ENCODE measurements around the gene TCP1.
A peak's percentile ranks its signal among the peaks of the same experiment; 100 is the strongest.
"Not testable (repeated sequence)": the region's sequence is repeated elsewhere in the genome, so short reads cannot be mapped to it uniquely, and the experiment has no call there.

TCP1 gene

DNA sequence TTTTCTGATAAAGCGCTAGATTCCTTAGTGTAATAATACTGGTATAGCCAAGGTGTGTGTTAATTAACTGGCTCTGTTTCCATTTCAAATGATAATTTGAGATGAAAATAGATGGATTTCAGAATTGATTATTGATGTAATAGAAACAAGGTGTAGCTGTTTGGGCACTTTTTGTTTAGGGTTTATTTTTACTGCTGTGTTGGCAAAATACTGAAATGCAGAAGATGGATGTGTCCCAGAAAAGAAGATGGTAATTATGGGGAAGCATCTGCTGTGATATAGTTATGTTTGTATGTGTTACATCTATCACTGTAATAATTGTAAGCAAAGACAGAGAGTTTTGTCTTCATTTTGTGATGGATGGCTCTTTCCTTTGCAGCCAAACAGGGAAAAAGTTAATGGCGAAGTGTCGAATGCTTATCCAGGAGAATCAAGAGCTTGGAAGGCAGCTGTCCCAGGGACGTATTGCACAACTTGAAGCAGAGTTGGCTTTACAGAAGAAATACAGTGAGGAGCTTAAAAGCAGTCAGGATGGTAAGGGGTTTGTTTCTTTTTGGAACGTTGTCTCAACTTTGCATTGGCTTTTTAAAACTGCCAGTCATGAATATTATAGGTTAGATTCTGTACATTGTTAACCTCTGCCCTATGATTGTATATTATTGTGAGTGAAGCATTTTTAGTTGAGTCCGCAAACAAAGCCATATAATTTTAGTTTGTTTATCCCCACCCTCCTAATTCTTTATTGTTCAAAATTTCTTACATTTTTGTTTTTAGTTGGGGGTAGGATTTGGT is 36.1 kb downstream of the TCP1 start:
- H3K36me3 ChIP-seq (ENCODE audit: control insufficient read depth, insufficient read depth, low read length, severe bottlenecking) = peaks cover 94% of the 10 kb centered on the region
- H3K4me3 ChIP-seq (ENCODE audit: low read length) = peak overlapping the region; percentile 22
- H3K27me3 ChIP-seq (replicated peaks; ENCODE audit: control insufficient read depth, insufficient read depth, low read length) = no peaks in the 10 kb centered on the region
- no peaks in the 10 kb centered on the region for H3K9me3 ChIP-seq (ENCODE audit: control insufficient read depth, low read length)
- peaks cover 38% of the 10 kb centered on the region for H3K4me1 ChIP-seq (ENCODE audit: control insufficient read depth, insufficient read depth, low read length)
- no peak for DNase-seq (ENCODE audit: low read depth)
- H3K9ac ChIP-seq (ENCODE audit: low read length) = peak overlapping the region; percentile 27

DNA sequence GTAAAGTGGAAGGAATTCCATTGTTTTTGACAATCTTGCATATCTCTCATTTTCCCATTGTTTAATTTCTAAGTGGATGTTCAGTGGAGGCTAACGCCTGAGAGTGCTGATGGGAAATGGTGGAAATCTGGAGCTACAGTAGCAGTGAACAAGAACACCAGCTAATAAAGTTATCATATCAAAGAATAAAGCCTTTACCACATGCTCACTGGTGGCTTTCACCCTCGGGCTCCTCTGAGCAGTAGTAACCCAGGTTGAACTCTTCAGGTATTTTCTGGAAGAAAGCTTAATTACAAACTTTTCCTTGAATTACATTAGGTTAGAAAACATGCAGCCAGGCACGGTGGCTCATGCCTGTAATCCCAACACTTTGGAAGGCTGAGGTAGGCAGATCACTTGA is 38.0 kb downstream of the TCP1 start:
- H3K9me3 ChIP-seq (ENCODE audit: control insufficient read depth, low read length) = no peaks in the 10 kb centered on the region
- H3K27me3 ChIP-seq (replicated peaks; ENCODE audit: control insufficient read depth, insufficient read depth, low read length) = no peaks in the 10 kb centered on the region
- no peak overlapping the region for H3K9ac ChIP-seq (ENCODE audit: low read length)
- H3K4me3 ChIP-seq (ENCODE audit: low read length) = no peak overlapping the region
- peaks cover 94% of the 10 kb centered on the region for H3K36me3 ChIP-seq (ENCODE audit: control insufficient read depth, insufficient read depth, low read length, severe bottlenecking)
- peaks cover 38% of the 10 kb centered on the region for H3K4me1 ChIP-seq (ENCODE audit: control insufficient read depth, insufficient read depth, low read length)
- no peak for DNase-seq (ENCODE audit: low read depth)

DNA sequence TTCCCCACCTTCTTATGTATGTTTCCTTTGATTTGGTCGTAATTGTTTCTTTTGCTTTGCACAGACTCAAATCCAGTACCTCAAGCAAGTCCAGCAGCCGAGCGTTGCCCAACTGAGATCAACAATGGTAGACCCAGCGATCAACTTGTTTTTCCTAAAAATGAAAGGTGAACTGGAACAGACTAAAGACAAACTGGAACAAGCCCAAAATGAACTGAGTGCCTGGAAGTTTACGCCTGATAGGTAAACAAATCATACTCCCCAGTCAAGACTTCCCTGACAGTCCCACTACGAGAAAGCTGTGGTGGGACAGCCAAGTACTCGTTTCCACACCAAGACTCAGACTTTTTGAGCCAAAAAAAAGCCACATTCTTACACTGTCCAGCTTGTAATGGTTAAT is 41.3 kb downstream of the TCP1 start:
- H3K4me1 ChIP-seq (ENCODE audit: control insufficient read depth, insufficient read depth, low read length) = peaks cover 13% of the 10 kb centered on the region
- peaks cover 98% of the 10 kb centered on the region for H3K36me3 ChIP-seq (ENCODE audit: control insufficient read depth, insufficient read depth, low read length, severe bottlenecking)
- H3K9me3 ChIP-seq (ENCODE audit: control insufficient read depth, low read length); H3K4me3 ChIP-seq (ENCODE audit: low read length); H3K27me3 ChIP-seq (replicated peaks; ENCODE audit: control insufficient read depth, insufficient read depth, low read length); H3K9ac ChIP-seq (ENCODE audit: low read length); DNase-seq (ENCODE audit: low read depth): not testable (repeated sequence)

DNA sequence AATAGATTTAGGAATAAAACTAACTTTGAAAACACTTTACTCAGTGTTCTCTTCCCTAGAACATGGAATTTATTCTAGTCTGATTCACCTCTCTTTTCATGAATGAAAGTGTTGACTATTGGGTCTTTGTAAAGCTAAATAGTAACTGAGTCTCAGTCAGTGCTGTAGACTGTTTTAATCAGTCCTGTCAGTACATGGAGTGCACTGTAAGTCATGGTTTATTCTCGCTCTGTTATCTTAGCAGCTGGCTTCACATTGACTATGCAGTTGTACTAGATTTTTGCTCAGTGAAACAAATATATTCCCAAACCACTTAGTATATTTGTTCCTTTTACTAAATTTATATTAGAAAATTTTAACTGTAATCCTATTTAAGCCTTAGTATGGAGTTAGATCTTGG is 42.6 kb downstream of the TCP1 start:
- no peak overlapping the region for H3K9ac ChIP-seq (ENCODE audit: low read length)
- H3K27me3 ChIP-seq (replicated peaks; ENCODE audit: control insufficient read depth, insufficient read depth, low read length) = no peaks in the 10 kb centered on the region
- H3K36me3 ChIP-seq (ENCODE audit: control insufficient read depth, insufficient read depth, low read length, severe bottlenecking) = peaks cover 100% of the 10 kb centered on the region
- no peaks in the 10 kb centered on the region for H3K9me3 ChIP-seq (ENCODE audit: control insufficient read depth, low read length)
- H3K4me3 ChIP-seq (ENCODE audit: low read length) = no peak overlapping the region
- peaks cover 5% of the 10 kb centered on the region for H3K4me1 ChIP-seq (ENCODE audit: control insufficient read depth, insufficient read depth, low read length)
- no peak for DNase-seq (ENCODE audit: low read depth)

DNA sequence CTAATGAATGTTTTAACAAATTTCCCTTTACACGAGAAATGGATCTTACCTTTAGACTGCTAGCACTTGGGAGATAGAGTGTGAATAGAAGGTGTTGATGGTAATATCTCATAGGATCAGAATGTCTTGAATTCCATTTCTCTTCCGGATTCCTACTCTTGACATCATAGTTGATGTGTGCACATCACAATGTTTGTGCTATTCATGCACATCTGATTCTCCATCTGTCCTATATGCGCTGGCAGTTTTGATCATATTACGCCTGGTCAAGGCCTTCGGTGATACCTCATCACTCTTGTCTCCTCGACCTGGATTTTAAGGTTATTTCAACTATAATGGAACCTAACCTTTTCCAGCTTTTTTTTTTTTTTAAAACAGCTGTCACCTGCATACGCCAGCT is 44.3 kb downstream of the TCP1 start:
- peaks cover 98% of the 10 kb centered on the region for H3K36me3 ChIP-seq (ENCODE audit: control insufficient read depth, insufficient read depth, low read length, severe bottlenecking)
- DNase-seq (ENCODE audit: low read depth) = no peak
- H3K9me3 ChIP-seq (ENCODE audit: control insufficient read depth, low read length) = no peaks in the 10 kb centered on the region
- no peak overlapping the region for H3K9ac ChIP-seq (ENCODE audit: low read length)
- H3K4me3 ChIP-seq (ENCODE audit: low read length) = no peak overlapping the region
- H3K27me3 ChIP-seq (replicated peaks; ENCODE audit: control insufficient read depth, insufficient read depth, low read length) = no peaks in the 10 kb centered on the region
- H3K4me1 ChIP-seq (ENCODE audit: control insufficient read depth, insufficient read depth, low read length) = no peaks in the 10 kb centered on the region

DNA sequence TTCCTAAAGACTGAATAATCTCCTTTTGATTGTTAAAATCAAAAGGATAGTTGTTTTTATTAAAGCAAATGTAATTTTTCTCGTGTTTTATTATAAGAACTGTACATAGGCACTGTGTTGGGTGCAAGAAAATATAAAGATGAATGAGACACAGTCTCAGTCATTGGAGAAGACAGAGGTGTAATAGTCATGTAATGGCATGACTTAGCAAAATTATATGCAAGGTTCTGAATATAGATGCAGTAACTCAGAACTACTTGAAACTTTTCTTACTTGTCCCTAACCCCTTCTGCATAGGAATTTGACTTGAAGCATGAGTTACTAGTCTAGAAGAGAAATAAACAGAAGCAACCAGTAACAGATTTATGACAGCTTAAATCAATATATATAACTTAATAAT is 47.2 kb downstream of the TCP1 start:
- H3K27me3 ChIP-seq (replicated peaks; ENCODE audit: control insufficient read depth, insufficient read depth, low read length) = no peaks in the 10 kb centered on the region

DNA sequence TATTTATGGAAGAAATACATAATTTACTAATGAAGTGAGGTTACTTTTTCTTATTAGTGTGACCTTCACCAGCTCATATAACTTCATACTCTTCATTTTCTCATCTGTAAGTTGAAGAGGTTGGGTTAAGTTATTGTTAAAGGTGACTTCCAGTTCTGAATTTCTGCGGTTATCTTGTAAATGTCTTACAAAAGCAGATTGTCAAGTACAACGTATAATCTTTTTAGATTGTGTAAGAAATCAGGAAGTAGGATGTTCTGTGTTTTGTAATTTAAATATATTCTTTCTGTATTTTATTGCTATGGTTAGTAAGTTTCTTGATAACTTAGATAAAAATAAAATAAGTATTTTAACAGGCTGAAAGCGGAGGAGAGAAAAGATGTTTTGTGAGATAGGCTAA is 50.1 kb downstream of the TCP1 start:
- DNase-seq (ENCODE audit: low read depth) = no peak
- Histone ChIP-seq H3K4me1 (ENCODE audit: control insufficient read depth, insufficient read depth, low read length) (peaks cover 12% of the 10 kb centered on the region), H3K36me3 (ENCODE audit: control insufficient read depth, insufficient read depth, low read length, severe bottlenecking) (peaks cover 75% of the 10 kb centered on the region)

More for the DNA sequence above, 47.2 kb downstream of the TCP1 start:
- peaks cover 98% of the 10 kb centered on the region for H3K36me3 ChIP-seq (ENCODE audit: control insufficient read depth, insufficient read depth, low read length, severe bottlenecking)
- H3K9ac ChIP-seq (ENCODE audit: low read length) = no peak overlapping the region
- no peak overlapping the region for H3K4me3 ChIP-seq (ENCODE audit: low read length)
- DNase-seq (ENCODE audit: low read depth) = no peak
- peaks cover 12% of the 10 kb centered on the region for H3K4me1 ChIP-seq (ENCODE audit: control insufficient read depth, insufficient read depth, low read length)
- no peaks in the 10 kb centered on the region for H3K9me3 ChIP-seq (ENCODE audit: control insufficient read depth, low read length)

DNA sequence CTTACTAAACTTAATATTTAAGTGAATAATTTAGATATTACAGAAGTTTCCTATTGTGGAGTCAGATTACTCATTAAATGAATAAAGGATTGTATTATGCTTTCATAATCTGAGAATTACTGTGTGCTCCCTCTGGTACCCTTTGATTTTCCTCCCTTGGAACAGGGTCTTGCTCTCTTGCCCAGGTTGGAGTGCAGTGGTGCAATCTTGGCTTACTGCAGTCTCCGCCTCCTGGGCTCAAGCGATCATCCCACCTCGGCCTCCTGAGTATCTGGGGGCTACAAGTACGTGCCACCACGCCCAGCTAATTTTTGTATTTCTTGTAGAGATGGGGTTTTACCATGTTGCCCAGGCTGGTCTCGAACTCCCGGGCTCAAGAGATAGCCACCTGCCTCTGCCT is 52.5 kb downstream of the TCP1 start:
- Histone ChIP-seq H3K36me3 (ENCODE audit: control insufficient read depth, insufficient read depth, low read length, severe bottlenecking) (peaks cover 50% of the 10 kb centered on the region), H3K27me3 (replicated peaks; ENCODE audit: control insufficient read depth, insufficient read depth, low read length) (no peaks in the 10 kb centered on the region), H3K4me3 (ENCODE audit: low read length) (no peak overlapping the region), H3K9ac (ENCODE audit: low read length) (no peak overlapping the region), H3K9me3 (ENCODE audit: control insufficient read depth, low read length) (no peaks in the 10 kb centered on the region), H3K4me1 (ENCODE audit: control insufficient read depth, insufficient read depth, low read length) (peaks cover 12% of the 10 kb centered on the region)
- no peak for DNase-seq (ENCODE audit: low read depth)

More for the DNA sequence above, 50.1 kb downstream of the TCP1 start:
- Histone ChIP-seq H3K4me3 (ENCODE audit: low read length) (no peak overlapping the region), H3K9me3 (ENCODE audit: control insufficient read depth, low read length) (no peaks in the 10 kb centered on the region), H3K9ac (ENCODE audit: low read length) (no peak overlapping the region), H3K27me3 (replicated peaks; ENCODE audit: control insufficient read depth, insufficient read depth, low read length) (no peaks in the 10 kb centered on the region)

DNA sequence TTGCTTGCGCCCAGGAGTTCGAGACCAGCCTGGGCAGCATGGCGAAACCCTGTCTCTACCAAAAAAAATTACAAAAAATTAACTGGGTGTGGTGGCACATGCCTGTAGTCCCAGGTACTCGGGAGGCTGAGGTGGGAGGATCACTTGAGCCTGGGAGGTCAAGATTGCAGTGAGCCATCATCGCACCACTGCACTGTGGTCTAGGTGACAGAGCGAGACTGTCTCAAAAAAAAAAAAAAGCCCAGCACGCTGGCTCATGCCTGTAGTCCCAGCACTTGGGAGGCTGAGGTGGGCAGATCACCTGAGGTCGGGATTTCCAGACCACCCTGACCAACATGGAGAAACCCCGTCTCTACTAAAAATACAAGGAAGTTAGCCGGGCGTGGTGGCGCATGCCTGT is 56.0 kb downstream of the TCP1 start:
- not testable (repeated sequence) for H3K27me3 ChIP-seq (replicated peaks; ENCODE audit: control insufficient read depth, insufficient read depth, low read length); H3K9me3 ChIP-seq (ENCODE audit: control insufficient read depth, low read length); H3K4me3 ChIP-seq (ENCODE audit: low read length); H3K9ac ChIP-seq (ENCODE audit: low read length); DNase-seq (ENCODE audit: low read depth)
- peaks cover 28% of the 10 kb centered on the region for H3K4me1 ChIP-seq (ENCODE audit: control insufficient read depth, insufficient read depth, low read length)
- peaks cover 21% of the 10 kb centered on the region for H3K36me3 ChIP-seq (ENCODE audit: control insufficient read depth, insufficient read depth, low read length, severe bottlenecking)

DNA sequence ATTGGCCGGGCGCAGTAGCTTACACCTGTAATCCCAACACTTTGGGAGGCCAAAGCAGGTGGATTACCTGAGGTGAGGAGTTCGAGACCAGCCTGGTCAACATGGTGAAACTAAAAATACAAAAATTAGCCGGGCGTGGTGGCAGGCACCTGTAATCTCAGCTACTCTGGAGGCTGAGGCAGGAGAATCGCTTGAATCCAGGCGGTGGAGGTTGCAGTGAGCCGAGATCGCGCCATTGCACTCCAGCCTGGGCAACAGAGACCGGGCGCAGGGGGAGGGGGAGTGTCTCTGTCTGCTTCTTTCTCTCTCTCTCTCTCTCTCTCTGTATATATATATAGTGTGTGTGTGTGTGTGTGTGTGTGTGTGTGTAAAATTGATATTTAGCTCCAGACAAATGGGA is 56.9 kb downstream of the TCP1 start:
- not testable (repeated sequence) for H3K9ac ChIP-seq (ENCODE audit: low read length); H3K27me3 ChIP-seq (replicated peaks; ENCODE audit: control insufficient read depth, insufficient read depth, low read length); H3K4me3 ChIP-seq (ENCODE audit: low read length); H3K9me3 ChIP-seq (ENCODE audit: control insufficient read depth, low read length); DNase-seq (ENCODE audit: low read depth)
- Histone ChIP-seq H3K36me3 (ENCODE audit: control insufficient read depth, insufficient read depth, low read length, severe bottlenecking) (peaks cover 12% of the 10 kb centered on the region), H3K4me1 (ENCODE audit: control insufficient read depth, insufficient read depth, low read length) (peaks cover 20% of the 10 kb centered on the region)

DNA sequence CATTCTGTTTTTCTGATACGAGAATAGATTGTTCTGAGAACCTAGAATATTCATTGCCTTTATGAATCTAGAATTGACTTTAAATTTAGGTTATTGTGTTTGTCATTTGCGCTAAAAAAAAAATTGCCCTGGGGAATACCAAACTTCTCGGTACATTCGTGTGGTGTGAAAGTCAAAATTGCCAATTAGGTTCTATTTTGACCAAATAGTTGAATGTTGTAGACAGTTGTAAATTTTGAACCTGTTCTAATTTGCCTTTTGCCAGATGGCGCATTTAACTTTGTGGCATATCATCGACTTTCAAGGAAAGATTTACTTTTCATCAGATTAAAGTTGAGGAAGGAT is 59.1 kb downstream of the TCP1 start:
- H3K9me3 ChIP-seq (ENCODE audit: control insufficient read depth, low read length) = no peaks in the 10 kb centered on the region
- peaks cover 28% of the 10 kb centered on the region for H3K4me1 ChIP-seq (ENCODE audit: control insufficient read depth, insufficient read depth, low read length)
- no peak for DNase-seq (ENCODE audit: low read depth)
- H3K9ac ChIP-seq (ENCODE audit: low read length) = peak overlapping the region; percentile 99
- no peaks in the 10 kb centered on the region for H3K27me3 ChIP-seq (replicated peaks; ENCODE audit: control insufficient read depth, insufficient read depth, low read length)
- H3K4me3 ChIP-seq (ENCODE audit: low read length) = peak overlapping the region; percentile 98
- H3K36me3 ChIP-seq (ENCODE audit: control insufficient read depth, insufficient read depth, low read length, severe bottlenecking) = peaks cover 4% of the 10 kb centered on the region

Measured in adipocyte (in vitro differentiated cells).